Liver (tissue), 3 donors: ENCODE results near the gene HSD17B13.

ENCODE experiments used
- EGR1 ChIP-seq, 2 donors: IDR thresholded peaks; 2 replicates each; pipeline ENCODE4 v1.6.1; 2016 to 2018; ENCODE audit warnings: antibody characterized with exemption in 2 of 2, low read depth in 2 of 2
- JUND ChIP-seq, 2 donors: IDR thresholded peaks; 2 replicates each; pipeline ENCODE4 v1.6.1; 2016; ENCODE audit warnings: antibody characterized with exemption in 2 of 2
- TF ChIP-seq, protein P1 (sequence below): fragments of 150-350 bp; IDR thresholded peaks from 2 replicates; pipeline ENCODE4 v1.5.1; 2017; ENCODE audit warnings: improper control_type of control experiment, low read depth, low read length; ENCODE audit not compliant: missing input control
- donor health status: healthy.
- donor health status: healthy.

GRCh38 chr4:87283151-87283550 is 39.5 kb downstream of the HSD17B13 start:
- TF ChIP-seq, protein P1, sequence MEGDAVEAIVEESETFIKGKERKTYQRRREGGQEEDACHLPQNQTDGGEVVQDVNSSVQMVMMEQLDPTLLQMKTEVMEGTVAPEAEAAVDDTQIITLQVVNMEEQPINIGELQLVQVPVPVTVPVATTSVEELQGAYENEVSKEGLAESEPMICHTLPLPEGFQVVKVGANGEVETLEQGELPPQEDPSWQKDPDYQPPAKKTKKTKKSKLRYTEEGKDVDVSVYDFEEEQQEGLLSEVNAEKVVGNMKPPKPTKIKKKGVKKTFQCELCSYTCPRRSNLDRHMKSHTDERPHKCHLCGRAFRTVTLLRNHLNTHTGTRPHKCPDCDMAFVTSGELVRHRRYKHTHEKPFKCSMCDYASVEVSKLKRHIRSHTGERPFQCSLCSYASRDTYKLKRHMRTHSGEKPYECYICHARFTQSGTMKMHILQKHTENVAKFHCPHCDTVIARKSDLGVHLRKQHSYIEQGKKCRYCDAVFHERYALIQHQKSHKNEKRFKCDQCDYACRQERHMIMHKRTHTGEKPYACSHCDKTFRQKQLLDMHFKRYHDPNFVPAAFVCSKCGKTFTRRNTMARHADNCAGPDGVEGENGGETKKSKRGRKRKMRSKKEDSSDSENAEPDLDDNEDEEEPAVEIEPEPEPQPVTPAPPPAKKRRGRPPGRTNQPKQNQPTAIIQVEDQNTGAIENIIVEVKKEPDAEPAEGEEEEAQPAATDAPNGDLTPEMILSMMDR = no peak
- TF ChIP-seq JUND (IDR thresholded peaks at IDR 0.05) = no peak
- no peak for TF ChIP-seq EGR1 (IDR thresholded peaks at IDR 0.05; ENCODE audit: low read depth in 2 of 2)
